NOMO-1 treated with DMSO at 0.1 percent for 48 hours (cell line): ENCODE results near the gene CIB4.
"Not testable (repeated sequence)": the region's sequence is repeated elsewhere in the genome, so short reads cannot be mapped to it uniquely, and the experiment has no call there.

ENCODE experiments used
- DNase-seq: peaks from one replicate; lab custom pipeline; 2025; ENCODE audit not compliant: unreplicated experiment; lab: John Stamatoyannopoulos, UW

The CIB4 gene

GRCh38 chr2:26668041-26668440 is 26.9 kb upstream of the CIB4 start:
- DNase-seq, result no peak

GRCh38 chr2:26666671-26667070 is 25.5 kb upstream of the CIB4 start:
- DNase-seq, result no peak

GRCh38 chr2:26665296-26665695 is 24.1 kb upstream of the CIB4 start:
- not testable (repeated sequence) for DNase-seq

- DNase-seq, result no peak
Measured at GRCh38 chr2:26660363-26660962, 19.3 kb upstream of the CIB4 start.

- DNase-seq, result no peak
Measured at GRCh38 chr2:26658691-26659346, 17.7 kb upstream of the CIB4 start.

GRCh38 chr2:26657265-26657664 is 16.1 kb upstream of the CIB4 start:
- no peak for DNase-seq

- DNase-seq, result no peak
Measured at GRCh38 chr2:26655611-26656195, 14.5 kb upstream of the CIB4 start.

- DNase-seq, result not testable (repeated sequence)
Measured at GRCh38 chr2:26655120-26655519, 14.0 kb upstream of the CIB4 start.

GRCh38 chr2:26654061-26654340 is 12.8 kb upstream of the CIB4 start:
- no peak for DNase-seq

GRCh38 chr2:26653207-26654060 is 12.3 kb upstream of the CIB4 start:
- no peak for DNase-seq

- no peak for DNase-seq
Measured at GRCh38 chr2:26652361-26653041, 11.3 kb upstream of the CIB4 start.

- DNase-seq, result no peak
Measured at GRCh38 chr2:26651799-26652198, 10.6 kb upstream of the CIB4 start.

- no peak for DNase-seq
Measured at GRCh38 chr2:26651470-26651771, 10.3 kb upstream of the CIB4 start.

GRCh38 chr2:26650713-26651469 is 9.7 kb upstream of the CIB4 start:
- no peak for DNase-seq

GRCh38 chr2:26649992-26650712 is 9.0 kb upstream of the CIB4 start:
- no peak for DNase-seq

- no peak for DNase-seq
Measured at GRCh38 chr2:26649322-26649721, 8.2 kb upstream of the CIB4 start.

- no peak for DNase-seq
Measured at GRCh38 chr2:26648516-26648915, 7.3 kb upstream of the CIB4 start.

- DNase-seq, result no peak
Measured at GRCh38 chr2:26647981-26648380, 6.8 kb upstream of the CIB4 start.

- no peak for DNase-seq
Measured at GRCh38 chr2:26646986-26647672, 6.0 kb upstream of the CIB4 start.

- no peak for DNase-seq
Measured at GRCh38 chr2:26645762-26646161, 4.6 kb upstream of the CIB4 start.
